Prostate gland (tissue), 2 donors: Measurements from ENCODE around the gene WDR45.

Experiments
- POLR2A ChIP-seq: fragments of 450-650 bp; IDR thresholded peaks from one replicate; pipeline ENCODE4 v1.6.1; 2016; ENCODE audit warnings: antibody characterized with exemption, mild to moderate bottlenecking
- TF ChIP-seq, protein P1 (sequence below), 4 experiments: fragments of 200-600 bp in 2 of 4; fragments of 450-650 bp in 2 of 4; sonication (generic) in 2 of 4; IDR thresholded peaks; 1 replicate in 3 of 4; 2 replicates in 1 of 4; pipeline ENCODE4 v1.5.1; 2016 to 2019; ENCODE audit warnings: antibody characterized with exemption in 4 of 4, mild to moderate bottlenecking in 2 of 4, moderate library complexity in 2 of 4

DNA sequence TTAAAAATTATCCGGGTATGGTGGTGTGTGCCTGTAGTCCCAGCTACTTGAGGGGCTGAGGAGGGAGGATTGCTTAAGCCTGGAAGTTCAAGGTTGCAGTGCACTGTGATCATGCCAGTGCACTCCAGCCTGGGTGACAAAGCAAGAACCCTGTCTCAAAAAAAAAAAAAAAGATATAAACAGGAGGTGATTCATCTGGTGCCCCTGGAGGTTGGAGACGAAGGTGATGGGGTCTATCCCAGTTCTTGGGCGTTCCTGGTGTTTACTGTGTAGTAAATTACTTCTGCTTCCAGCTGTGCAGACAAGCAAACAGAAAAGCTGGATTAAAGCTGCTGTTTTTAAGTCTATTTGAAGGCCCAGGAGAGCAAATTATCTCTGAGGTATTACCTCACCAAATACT lies 23.9 kb upstream of the WDR45 start:
- TF ChIP-seq, protein P1, sequence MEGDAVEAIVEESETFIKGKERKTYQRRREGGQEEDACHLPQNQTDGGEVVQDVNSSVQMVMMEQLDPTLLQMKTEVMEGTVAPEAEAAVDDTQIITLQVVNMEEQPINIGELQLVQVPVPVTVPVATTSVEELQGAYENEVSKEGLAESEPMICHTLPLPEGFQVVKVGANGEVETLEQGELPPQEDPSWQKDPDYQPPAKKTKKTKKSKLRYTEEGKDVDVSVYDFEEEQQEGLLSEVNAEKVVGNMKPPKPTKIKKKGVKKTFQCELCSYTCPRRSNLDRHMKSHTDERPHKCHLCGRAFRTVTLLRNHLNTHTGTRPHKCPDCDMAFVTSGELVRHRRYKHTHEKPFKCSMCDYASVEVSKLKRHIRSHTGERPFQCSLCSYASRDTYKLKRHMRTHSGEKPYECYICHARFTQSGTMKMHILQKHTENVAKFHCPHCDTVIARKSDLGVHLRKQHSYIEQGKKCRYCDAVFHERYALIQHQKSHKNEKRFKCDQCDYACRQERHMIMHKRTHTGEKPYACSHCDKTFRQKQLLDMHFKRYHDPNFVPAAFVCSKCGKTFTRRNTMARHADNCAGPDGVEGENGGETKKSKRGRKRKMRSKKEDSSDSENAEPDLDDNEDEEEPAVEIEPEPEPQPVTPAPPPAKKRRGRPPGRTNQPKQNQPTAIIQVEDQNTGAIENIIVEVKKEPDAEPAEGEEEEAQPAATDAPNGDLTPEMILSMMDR (IDR thresholded peaks at IDR 0.05): no peak
- no peak for TF ChIP-seq POLR2A
